Measurements from ENCODE around the gene KHDRBS2.

The KHDRBS2 gene

GRCh38 chr6:62009445-62009844 is 276.6 kb downstream of the KHDRBS2 start:
- no peak for DNase-seq

DNA sequence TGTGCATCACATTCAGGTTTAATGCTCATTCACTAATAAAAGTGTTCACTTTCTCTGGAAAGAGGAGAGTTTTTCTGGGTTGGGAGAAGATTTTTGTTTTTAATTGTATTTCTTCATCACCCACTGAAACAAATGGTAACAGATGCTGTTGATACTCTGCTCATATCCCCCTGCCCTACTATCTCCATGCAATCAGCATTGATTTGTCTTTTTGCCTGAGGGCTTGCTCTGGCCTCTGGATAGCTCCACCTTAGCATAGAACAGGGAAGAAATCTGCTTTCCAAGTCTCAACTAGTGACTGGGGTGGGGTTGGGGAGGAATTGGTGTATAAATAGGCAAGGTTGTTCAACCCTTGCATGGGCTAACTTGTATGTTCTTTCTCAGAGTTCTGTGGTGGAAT is 296.4 kb downstream of the KHDRBS2 start:
- DNase-seq = no peak

GRCh38 chr6:61980622-61981021 is 305.4 kb downstream of the KHDRBS2 start:
- no peak for DNase-seq

DNA sequence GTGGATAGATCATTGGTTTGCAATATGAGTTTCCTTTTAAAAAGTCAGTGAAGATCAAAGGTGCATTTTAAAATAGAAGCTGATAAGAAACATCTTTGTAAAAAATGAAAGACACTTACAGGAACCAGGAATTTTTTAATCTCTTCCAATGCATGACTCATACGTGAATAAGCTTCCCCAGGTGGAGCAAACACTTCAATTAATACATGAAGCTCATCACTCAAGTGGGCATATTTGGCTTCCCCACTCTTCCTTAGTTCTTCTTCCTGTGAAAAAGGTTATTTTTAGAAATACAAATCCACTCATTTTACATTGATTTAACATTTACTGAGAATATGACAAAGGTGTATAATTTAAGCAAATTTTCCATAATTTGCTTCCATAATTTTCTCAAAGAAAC is 308.1 kb downstream of the KHDRBS2 start:
- DNase-seq = no peak

GRCh38 chr6:61977099-61977498 is 308.9 kb downstream of the KHDRBS2 start:
- no peak for DNase-seq

- DNase-seq = no peak
These were observed 326.8 kb downstream of the KHDRBS2 start for GRCh38 chr6:61959196-61959595.

- no peak for DNase-seq
These were observed 332.2 kb downstream of the KHDRBS2 start for GRCh38 chr6:61953851-61954250.

GRCh38 chr6:61951586-61951985 is 334.4 kb downstream of the KHDRBS2 start:
- DNase-seq = no peak

- no peak for DNase-seq
These were observed 335.2 kb downstream of the KHDRBS2 start for GRCh38 chr6:61950811-61951210.

GRCh38 chr6:61949971-61950370 is 336.1 kb downstream of the KHDRBS2 start:
- DNase-seq = no peak

- DNase-seq = no peak
These were observed 336.9 kb downstream of the KHDRBS2 start for GRCh38 chr6:61949161-61949560.

GRCh38 chr6:61947311-61947947 is 338.6 kb downstream of the KHDRBS2 start:
- DNase-seq = no peak

GRCh38 chr6:61940919-61941318 is 345.1 kb downstream of the KHDRBS2 start:
- no peak for DNase-seq

DNA sequence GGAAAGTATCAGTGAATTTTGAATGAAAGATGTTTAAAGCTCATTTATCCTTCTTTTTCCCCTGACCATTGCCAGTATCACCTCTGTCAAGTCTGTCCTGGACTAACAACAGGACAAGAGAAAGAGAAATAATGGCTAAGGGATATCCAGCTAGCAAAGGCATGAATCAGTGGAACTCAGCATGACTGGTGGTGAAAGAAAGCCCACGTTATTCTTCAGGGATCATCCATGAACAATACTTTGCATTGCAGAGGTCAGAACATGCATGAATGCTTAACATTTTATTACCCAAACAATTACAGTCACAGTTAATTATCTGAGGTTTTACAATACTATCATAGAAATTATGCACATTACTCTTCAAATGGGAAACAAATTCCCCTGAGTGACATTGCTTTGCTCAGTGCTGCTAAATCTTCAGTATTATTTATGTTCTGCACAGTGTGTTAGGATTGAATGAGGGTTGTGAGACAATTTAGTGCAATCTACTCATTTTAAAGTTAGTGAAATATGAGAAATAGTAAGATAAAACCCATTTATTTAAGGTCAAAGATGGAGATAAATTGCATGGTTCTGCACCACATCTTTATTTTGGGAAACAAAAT is 350.7 kb downstream of the KHDRBS2 start:
- DNase-seq = no peak

DNA sequence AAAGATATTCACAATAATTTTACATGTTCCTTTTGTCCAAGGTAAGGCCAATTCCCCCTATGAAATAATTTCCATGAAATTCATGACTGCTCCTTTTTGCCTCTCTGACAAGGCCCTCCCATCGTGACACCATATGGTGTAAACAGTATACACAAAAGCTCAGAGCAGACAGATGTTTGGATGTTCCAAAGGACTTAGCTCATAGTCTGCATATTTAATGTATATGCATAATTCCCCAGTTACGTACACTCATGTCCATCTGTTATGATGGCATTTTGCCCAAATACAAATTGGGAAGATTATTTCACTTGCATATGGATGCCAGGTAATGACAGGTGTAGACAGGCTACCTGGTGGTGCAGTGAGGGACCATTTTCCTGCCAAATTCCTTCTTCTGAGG is 376.5 kb downstream of the KHDRBS2 start:
- DNase-seq = no peak

GRCh38 chr6:61901748-61902147 is 384.3 kb downstream of the KHDRBS2 start:
- DNase-seq = no peak

DNA sequence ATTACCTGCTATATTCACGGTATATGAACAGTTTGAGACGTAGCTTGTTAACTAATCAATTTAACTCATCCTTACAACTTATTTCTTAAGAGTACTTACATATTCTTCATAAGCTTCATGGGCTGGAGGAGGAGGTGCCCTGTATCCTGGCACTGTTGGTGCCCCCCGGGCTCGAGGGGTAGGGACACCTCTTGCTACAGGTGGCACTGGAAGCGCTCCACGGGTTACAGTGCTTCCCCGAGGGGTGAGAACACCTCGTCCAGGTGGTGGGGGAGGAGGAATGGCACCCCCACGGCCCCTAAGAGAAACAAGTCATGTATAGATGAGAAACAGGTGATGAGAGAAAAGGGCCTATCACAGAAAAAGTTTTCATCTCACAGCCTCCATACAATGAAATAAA is 391.5 kb downstream of the KHDRBS2 start:
- DNase-seq = no peak

DNA sequence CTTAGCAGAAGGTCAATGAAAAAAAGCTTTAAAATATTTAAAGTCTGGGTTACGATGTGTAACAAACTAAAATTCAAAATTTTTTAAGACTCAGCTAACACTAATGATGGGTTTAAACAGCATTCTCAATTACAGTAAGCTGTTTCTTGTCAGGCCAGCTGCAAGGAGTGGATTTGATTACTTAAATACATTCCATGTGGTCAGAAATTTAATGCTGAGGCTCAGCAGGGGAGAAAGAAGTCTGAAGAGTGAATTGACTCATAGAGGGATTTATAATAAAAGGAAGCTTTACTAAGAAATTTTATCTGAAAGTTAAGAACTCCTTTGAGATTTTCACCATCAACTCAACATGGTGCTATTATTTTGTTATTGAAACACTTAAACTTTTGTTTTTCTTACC is 398.6 kb downstream of the KHDRBS2 start:
- DNase-seq = no peak

- peak; percentile 31 for DNase-seq
These were observed 399.3 kb downstream of the KHDRBS2 start for GRCh38 chr6:61886608-61887259.

DNA sequence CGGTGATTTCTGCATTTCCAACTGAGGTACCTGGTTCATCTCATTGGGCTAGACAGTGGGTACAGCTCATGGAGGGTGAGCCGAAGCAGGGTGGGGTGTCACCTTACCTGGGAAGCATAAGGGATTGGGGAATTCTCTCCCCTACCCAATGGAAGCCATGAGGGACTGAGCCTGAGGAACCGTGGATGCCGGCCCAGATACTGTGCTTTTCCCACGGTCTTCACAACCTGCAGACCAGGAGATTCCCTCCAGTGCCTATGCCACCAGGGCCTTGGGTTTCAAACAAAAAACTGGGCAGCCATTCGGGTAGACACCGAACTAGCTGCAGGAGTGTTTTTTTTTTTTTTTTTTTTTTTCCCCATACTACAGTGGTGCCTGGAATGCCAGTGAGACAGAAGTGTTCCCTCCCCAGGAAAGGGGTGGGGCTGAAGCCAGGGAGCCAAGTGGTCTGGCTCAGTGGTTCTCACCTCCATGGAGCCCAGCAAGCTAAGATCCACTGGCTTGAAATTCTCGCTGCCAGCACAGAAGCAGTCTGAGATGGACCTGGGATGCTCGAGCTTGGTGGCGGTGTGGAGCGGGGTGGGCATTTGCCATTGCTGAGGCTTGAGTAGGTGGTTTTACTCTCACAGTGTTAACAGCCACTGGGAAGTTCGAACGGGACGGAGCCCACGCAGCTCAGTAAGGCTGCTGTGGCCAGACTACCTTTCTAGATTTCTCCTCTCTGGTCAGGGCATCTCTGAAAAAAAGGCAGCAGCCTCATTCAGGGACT is 416.2 kb downstream of the KHDRBS2 start:
- no peak for DNase-seq

DNA sequence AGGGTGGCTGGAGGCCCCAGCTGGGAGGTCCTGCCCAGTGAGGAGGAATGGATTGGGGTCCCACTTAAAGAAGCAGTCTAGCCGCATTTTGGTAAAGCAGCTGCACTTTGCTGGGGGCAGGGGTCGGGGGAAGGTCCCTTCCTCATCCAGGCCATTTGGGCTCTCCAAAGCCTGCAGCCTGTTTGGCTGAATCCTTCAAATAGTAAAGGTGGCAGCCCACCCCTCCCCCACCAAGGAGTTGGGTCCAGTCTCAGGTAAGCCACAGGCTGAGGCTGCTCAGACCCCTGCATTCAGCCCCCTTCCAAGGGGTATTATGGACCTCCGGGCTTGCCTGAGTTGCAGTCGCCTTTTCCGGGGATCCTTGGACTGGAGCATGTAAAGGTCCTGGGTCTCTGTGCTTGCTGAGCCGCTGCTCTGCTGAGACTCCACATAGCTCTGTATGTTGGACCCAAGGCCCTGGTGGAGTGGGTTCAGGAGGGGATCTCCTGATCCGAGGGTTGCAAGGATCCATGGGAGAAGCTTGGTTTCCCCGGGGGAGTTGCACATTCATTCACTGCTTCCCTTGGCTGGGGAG is 417.4 kb downstream of the KHDRBS2 start:
- no peak for DNase-seq

DNA sequence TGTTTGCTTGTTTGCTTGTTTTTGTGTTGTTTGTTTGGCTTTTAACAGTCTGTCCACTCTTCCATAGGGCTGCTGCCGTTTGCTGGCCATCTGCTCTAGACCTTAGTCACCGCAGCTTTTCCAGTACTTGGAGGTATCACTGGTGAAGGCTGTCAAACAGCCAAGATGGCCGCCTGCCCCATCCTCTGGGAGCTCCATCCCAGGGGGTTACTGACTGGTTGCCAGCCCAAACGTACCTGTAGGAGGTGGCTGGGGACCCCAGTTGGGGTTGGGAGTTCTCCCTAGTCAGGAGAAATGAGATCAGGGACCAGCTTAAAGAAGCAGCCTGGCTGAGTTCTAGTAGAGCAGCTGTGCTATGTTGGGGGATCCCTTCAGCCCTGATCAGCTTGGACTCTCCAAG is 418.4 kb downstream of the KHDRBS2 start:
- DNase-seq = no peak

- DNase-seq = no peak
These were observed 428.5 kb downstream of the KHDRBS2 start for GRCh38 chr6:61857541-61857940.
